HG02973 (cell line): ENCODE results near the gene RABGAP1L.
"Not testable (repeated sequence)": the region's sequence is repeated elsewhere in the genome, so short reads cannot be mapped to it uniquely, and the experiment has no call there.

Source experiments
- ATAC-seq: cut with Tn5 transposase; IDR thresholded peaks from one replicate; pipeline ENCODE4 v1.9.1; 2021; ENCODE audit warnings: moderate library complexity; ENCODE audit not compliant: unreplicated experiment

Gene RABGAP1L

GRCh38 chr1:174543421-174543820, 384.1 kb downstream of the RABGAP1L start:
- not testable (repeated sequence) for ATAC-seq

- no peak for ATAC-seq
Measured at GRCh38 chr1:174550296-174550695, 391.0 kb downstream of the RABGAP1L start.

- no peak for ATAC-seq
Measured at GRCh38 chr1:174556392-174556791, 397.1 kb downstream of the RABGAP1L start.

GRCh38 chr1:174568551-174568950, 409.2 kb downstream of the RABGAP1L start:
- no peak for ATAC-seq

GRCh38 chr1:174569240-174569639, 409.9 kb downstream of the RABGAP1L start:
- ATAC-seq: no peak

- ATAC-seq: no peak
Measured at GRCh38 chr1:174572771-174573170, 413.5 kb downstream of the RABGAP1L start.

GRCh38 chr1:174576120-174576519, 416.8 kb downstream of the RABGAP1L start:
- ATAC-seq: not testable (repeated sequence)

GRCh38 chr1:174577681-174578080, 418.4 kb downstream of the RABGAP1L start:
- ATAC-seq: no peak

- no peak for ATAC-seq
Measured at GRCh38 chr1:174580801-174581200, 421.5 kb downstream of the RABGAP1L start.

GRCh38 chr1:174583316-174583715, 424.0 kb downstream of the RABGAP1L start:
- no peak for ATAC-seq

GRCh38 chr1:174584071-174584470, 424.8 kb downstream of the RABGAP1L start:
- no peak for ATAC-seq

- not testable (repeated sequence) for ATAC-seq
Measured at GRCh38 chr1:174588618-174589017, 429.3 kb downstream of the RABGAP1L start.

GRCh38 chr1:174605198-174605597, 445.9 kb downstream of the RABGAP1L start:
- ATAC-seq: no peak

GRCh38 chr1:174606471-174606870, 447.2 kb downstream of the RABGAP1L start:
- no peak for ATAC-seq

- ATAC-seq: not testable (repeated sequence)
Measured at GRCh38 chr1:174617905-174618304, 458.6 kb downstream of the RABGAP1L start.

- ATAC-seq: no peak
Measured at GRCh38 chr1:174623324-174624035, 464.2 kb downstream of the RABGAP1L start.

- no peak for ATAC-seq
Measured at GRCh38 chr1:174626031-174627025, 467.0 kb downstream of the RABGAP1L start.

GRCh38 chr1:174637487-174637886, 478.2 kb downstream of the RABGAP1L start:
- ATAC-seq: no peak

- no peak for ATAC-seq
Measured at GRCh38 chr1:174639461-174639860, 480.1 kb downstream of the RABGAP1L start.

- no peak for ATAC-seq
Measured at GRCh38 chr1:174640783-174641182, 481.5 kb downstream of the RABGAP1L start.

- no peak for ATAC-seq
Measured at GRCh38 chr1:174642393-174642792, 483.1 kb downstream of the RABGAP1L start.

- ATAC-seq: no peak
Measured at GRCh38 chr1:174643206-174643605, 483.9 kb downstream of the RABGAP1L start.
